Tibial nerve (tissue), 4 donors: ENCODE results near the gene DLX5. TPM values are rescaled to one million over a fixed set of nuclear protein-coding genes. Genes with fewer than 3 reads are reported as not detected.
"Not testable (repeated sequence)": the region's sequence is repeated elsewhere in the genome, so short reads cannot be mapped to it uniquely, and the experiment has no call there.

Experiments
- DNase-seq, 2 donors: peaks; one replicate each; pipeline ENCODE4 v3.0.0-alpha.2; 2019; ENCODE audit warnings: low spot score in 2 of 2
- H3K27ac ChIP-seq, 4 donors: fragments of 200-600 bp; sonication (generic) in 3 of 4; one replicate each; pipeline ENCODE4 v1.5.1; 2017 to 2019; ENCODE audit warnings: mild to moderate bottlenecking in 1 of 4
- H3K27me3 ChIP-seq, 2 donors: fragments of 200-600 bp; sonication (generic) in 1 of 2; one replicate each; pipeline versions ENCODE4 v1.5.1 to v1.6.0; 2017 to 2019
- H3K36me3 ChIP-seq, 3 donors: fragments of 200-600 bp; sonication (generic); one replicate each; pipeline ENCODE4 v1.5.1; 2018 to 2019
- H3K4me1 ChIP-seq, 4 donors: fragments of 200-600 bp; sonication (generic) in 3 of 4; one replicate each; pipeline ENCODE4 v1.5.1; 2017 to 2019
- H3K4me3 ChIP-seq, 4 donors: fragments of 200-600 bp; sonication (generic) in 3 of 4; one replicate each; pipeline ENCODE4 v1.5.1; 2017 to 2019; ENCODE audit warnings: mild to moderate bottlenecking in 1 of 4, moderate library complexity in 1 of 4
- H3K9me3 ChIP-seq, 4 donors: fragments of 200-600 bp; sonication (generic) in 3 of 4; one replicate each; pipeline ENCODE4 v1.5.1; 2017 to 2019
- CTCF ChIP-seq, 5 experiments: fragments of 200-600 bp in 3 of 5; fragments of 450-650 bp in 2 of 5; sonication (generic) in 3 of 5; IDR thresholded peaks; one replicate each; pipeline ENCODE4 v1.5.1; 2016 to 2019; ENCODE audit warnings: antibody characterized with exemption in 5 of 5, mild to moderate bottlenecking in 3 of 5, moderate library complexity in 2 of 5
- EP300 ChIP-seq, 2 donors: sonication (generic); formaldehyde crosslinking; IDR thresholded peaks; one replicate each; pipeline ENCODE4 v1.6.1; 2017; ENCODE audit warnings: antibody characterized with exemption in 2 of 2, mild to moderate bottlenecking in 1 of 2
- POLR2A ChIP-seq, 2 donors: fragments of 450-650 bp; IDR thresholded peaks; one replicate each; pipeline ENCODE4 v1.6.1; 2017; ENCODE audit warnings: antibody characterized with exemption in 2 of 2, mild to moderate bottlenecking in 2 of 2, moderate library complexity in 2 of 2
- WGBS, 2 donors: methylation state at CpG; one replicate each; pipeline ENCODE4 v1.1.5; 2018; 5-methylcytosine and 5-hydroxymethylcytosine counted together
- total RNA-seq, 4 donors: library from RNA; depleted of rRNA; stranded (reverse); fragments of >200 nt; gene quantifications; one replicate each; pipeline ENCODE4 v1.1.0, GENCODE V29; 2016

DLX5 gene
- total RNA-seq, result under 1 TPM in 1 of 4 donors, not detected in 3; 0.42 TPM

GRCh38 chr7:97024209-97025129, at the start of gene DLX5:
TSS of gene DLX5 (minus strand) at chr7:97024831. CDS start at chr7:97024623, 208 bp downstream.
- peak within 1 kb of the TSS; percentile 2 to 53 (median 22) for H3K4me3 ChIP-seq
- no peaks in the 10 kb centered on the region for H3K9me3 ChIP-seq
- TF ChIP-seq POLR2A (IDR thresholded peaks at IDR 0.05), result no peak
- no peak for TF ChIP-seq EP300 (IDR thresholded peaks at IDR 0.05)
- no peak for TF ChIP-seq CTCF (IDR thresholded peaks at IDR 0.05)
- DNase-seq, result peak in 1 of 2 donors; percentile 39
- peaks cover 4 to 76% of the 10 kb centered on the region in 2 donors for H3K27me3 ChIP-seq
- peak within 1 kb of the TSS in 1 of 4 donors; percentile 8 for H3K27ac ChIP-seq
- 1% methylated on average over 53 to 59 of the region's 60 CpGs for WGBS, 2 donors
- peaks cover 0 to 64% (median 22%) of the 10 kb centered on the region in 4 donors for H3K4me1 ChIP-seq
- no peaks in the 10 kb centered on the region for H3K36me3 ChIP-seq

- not testable (repeated sequence) for H3K27ac ChIP-seq, H3K4me3 ChIP-seq, H3K36me3 ChIP-seq, H3K27me3 ChIP-seq, H3K4me1 ChIP-seq, DNase-seq
- 70 to 74% methylated on average over 2 of the region's 2 CpGs for WGBS, 2 donors
- peaks cover 0 to 19% (median 0%) of the 10 kb centered on the region in 4 donors for H3K9me3 ChIP-seq
Measured at GRCh38 chr7:97072025-97072424, 47.4 kb upstream of the DLX5 start.

- no peak for TF ChIP-seq POLR2A (IDR thresholded peaks at IDR 0.05)
- TF ChIP-seq CTCF (IDR thresholded peaks at IDR 0.05), result peak in 4 of 5 experiments; percentile 45 to 74 (median 60)
- Histone ChIP-seq H3K4me3 (no peak overlapping the region), H3K27me3 (no peaks in the 10 kb centered on the region), H3K4me1 (no peaks in the 10 kb centered on the region), H3K36me3 (no peaks in the 10 kb centered on the region), H3K9me3 (peaks cover 0 to 5% (median 0%) of the 10 kb centered on the region in 4 donors), H3K27ac (no peak overlapping the region)
- DNase-seq, result peak in 1 of 2 donors; percentile 30
- 52 to 64% methylated on average over 5 of the region's 5 CpGs for WGBS, 2 donors
Measured at GRCh38 chr7:97064972-97065587, 40.4 kb upstream of the DLX5 start.

GRCh38 chr7:97064020-97064419, 39.4 kb upstream of the DLX5 start:
- 73 to 80% methylated on average over 3 of the region's 3 CpGs for WGBS, 2 donors
- Histone ChIP-seq H3K9me3 (peaks cover 0 to 14% (median 0%) of the 10 kb centered on the region in 4 donors), H3K4me1 (no peaks in the 10 kb centered on the region), H3K4me3 (no peak overlapping the region), H3K27me3 (no peaks in the 10 kb centered on the region), H3K27ac (no peak overlapping the region), H3K36me3 (no peaks in the 10 kb centered on the region)
- TF ChIP-seq POLR2A (IDR thresholded peaks at IDR 0.05), result no peak
- no peak for TF ChIP-seq EP300 (IDR thresholded peaks at IDR 0.05)
- TF ChIP-seq CTCF (IDR thresholded peaks at IDR 0.05), result no peak
- DNase-seq, result no peak

- Histone ChIP-seq H3K4me1 (no peaks in the 10 kb centered on the region), H3K36me3 (no peaks in the 10 kb centered on the region), H3K9me3 (no peaks in the 10 kb centered on the region), H3K27ac (no peak overlapping the region), H3K4me3 (no peak overlapping the region), H3K27me3 (no peaks in the 10 kb centered on the region)
- DNase-seq, result no peak
- TF ChIP-seq POLR2A (IDR thresholded peaks at IDR 0.05) (no peak), CTCF (IDR thresholded peaks at IDR 0.05) (no peak), EP300 (IDR thresholded peaks at IDR 0.05) (no peak)
- WGBS, 2 donors, result 54 to 67% methylated on average over 2 of the region's 2 CpGs
Measured at GRCh38 chr7:97043281-97043680, 18.6 kb upstream of the DLX5 start.
